Activated T-helper 9 cell treated with anti-CD3 and anti-CD28 coated beads, Interleukin-2, amount 50 U/mL, for 16 hours (primary cell): ENCODE data around the gene DLX6.
"Not testable (repeated sequence)": the region's sequence is repeated elsewhere in the genome, so short reads cannot be mapped to it uniquely, and the experiment has no call there.

Source experiments
- DNase-seq: peaks from one replicate; pipeline ENCODE4 v3.0.0-alpha.2; 2020; ENCODE audit warnings: low read depth

DLX6 gene

DNA sequence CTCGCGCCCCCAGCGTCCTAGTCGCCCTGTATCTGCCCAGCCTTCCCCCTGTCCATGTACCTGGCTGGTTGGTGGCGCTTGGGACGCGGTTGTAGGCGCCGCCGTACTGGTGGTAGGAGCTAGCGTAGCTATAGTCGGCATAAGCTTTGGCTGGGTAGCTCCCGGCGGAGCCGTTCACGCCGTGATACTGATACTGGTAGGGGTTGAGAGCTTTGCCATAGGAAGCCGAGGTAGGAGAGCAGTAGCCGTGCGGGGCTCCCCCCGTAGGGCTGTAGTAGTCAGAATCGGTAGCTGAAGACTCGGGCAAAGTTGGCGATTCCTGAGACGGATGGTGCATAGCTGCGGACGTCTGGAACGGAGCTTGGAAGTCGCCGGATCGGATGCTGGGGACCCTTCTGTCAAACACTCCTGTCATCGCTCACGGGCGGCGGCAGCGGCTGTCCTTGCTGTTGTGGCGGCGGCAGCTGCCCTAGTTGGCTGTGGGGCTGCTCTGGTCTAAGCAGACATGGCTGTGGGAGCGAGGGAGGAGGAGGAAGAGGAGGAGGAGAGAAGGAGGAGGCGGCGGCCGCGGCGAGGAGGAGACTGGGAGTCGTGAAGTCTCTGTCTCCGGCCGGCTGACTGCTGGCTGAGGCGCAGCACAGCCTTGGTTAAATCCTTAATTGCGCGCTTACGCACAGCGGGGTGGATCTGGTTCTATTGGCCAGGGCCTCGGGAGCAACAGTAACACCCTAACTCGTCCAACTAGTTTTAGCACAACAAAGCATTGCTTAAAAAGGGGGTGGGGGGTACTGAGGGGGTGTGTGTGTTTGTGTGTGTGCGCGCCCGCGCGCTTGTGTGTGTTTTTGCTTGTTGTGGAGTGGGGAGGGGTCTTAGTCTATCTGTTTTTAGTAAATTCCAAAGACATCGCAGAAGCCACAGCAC is 19.1 kb downstream of the DLX6 start, which contains the start of gene DLX5:
DLX5 (minus strand) TSS at position 623 of the 921 bp plus-strand sequence; CDS start at position 415, 208 bp downstream.
- no peak for DNase-seq

DNA sequence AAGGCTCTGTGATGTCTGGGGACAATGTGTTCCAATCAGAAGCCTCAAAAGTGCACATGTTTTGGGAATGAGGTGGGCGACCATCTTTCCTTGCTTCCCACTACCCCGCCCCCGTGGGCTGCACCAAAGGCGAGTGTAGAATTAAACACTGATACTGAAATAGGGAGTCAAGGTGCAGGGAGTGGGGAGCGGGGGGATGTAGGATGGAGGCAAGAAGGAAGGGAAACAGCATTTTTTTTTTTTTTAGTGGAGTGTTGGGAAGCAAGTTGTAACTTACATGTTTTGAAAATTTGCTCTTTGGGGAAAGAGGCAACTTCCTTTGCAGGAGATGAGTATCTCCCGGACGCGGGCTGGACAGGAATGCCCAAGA is 19.8 kb downstream of the DLX6 start:
- no peak for DNase-seq

DNA sequence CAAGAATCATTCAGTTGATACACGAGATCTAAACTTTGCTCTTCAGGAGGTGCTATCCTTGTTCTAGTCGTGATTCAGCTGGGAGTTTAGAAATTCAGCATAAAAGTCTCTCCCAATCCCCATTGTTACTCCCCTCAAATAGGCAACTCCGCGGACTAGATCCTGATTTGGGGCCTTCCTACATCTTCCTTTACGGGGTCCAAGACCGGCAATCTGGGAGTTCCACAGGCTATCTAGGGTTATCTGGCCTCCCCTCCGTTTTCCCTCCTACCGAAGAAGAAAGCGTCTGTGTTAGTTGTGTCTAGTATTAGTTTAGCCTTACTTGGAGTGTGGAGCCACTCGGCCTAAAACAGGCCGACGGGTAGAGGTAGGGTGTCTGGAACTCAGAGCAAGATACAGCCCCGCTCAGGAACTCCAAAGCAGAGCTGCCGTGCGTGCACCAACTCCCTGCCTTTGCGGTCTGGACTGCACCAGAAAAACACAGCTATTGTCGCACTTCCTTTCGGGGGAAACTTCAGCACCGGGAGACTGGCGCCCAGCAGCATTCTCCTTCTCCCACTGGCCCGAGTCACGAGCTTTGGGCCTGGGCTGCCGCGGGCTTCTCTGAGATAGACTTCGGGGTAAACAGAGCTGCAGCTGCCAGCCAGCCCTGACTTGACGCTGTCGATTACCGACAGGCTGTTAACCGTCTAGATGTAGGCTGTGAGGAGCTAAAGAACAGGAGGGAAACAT is 20.8 kb downstream of the DLX6 start:
- DNase-seq, result no peak

DNA sequence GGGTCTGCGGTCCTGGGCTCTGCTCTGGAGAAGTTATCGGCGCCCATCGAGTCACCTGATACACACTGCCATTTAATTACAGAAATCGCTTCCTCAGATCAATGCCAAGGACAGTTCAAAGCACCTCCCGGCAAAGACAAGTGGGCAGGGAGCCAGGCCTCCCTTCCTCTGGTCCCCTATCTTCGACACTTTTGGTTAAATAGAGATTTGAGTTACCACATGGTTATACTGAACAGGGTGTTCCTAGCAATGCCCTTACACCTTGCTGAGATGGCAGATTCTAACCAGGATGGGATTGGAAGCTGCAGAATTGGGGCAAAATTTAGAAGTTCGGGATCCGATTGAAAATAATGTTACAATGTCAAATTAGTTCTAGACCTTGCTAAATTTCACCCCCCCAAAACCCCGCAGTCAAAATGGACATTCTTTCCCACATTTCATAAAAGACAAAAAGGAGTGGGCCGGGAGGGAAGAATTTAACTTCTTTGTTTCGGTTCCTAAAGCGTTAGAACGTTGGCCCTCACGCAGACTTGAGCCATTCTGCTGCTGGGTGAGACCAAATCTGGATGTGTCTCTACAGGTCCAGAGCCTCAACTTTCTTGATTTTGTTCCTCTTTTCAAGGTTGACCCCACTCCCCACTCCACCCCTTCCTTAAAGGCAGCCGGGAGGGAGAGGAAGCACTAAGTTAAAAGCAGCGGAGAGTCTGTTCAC is 21.5 kb downstream of the DLX6 start:
- DNase-seq, result no peak

DNA sequence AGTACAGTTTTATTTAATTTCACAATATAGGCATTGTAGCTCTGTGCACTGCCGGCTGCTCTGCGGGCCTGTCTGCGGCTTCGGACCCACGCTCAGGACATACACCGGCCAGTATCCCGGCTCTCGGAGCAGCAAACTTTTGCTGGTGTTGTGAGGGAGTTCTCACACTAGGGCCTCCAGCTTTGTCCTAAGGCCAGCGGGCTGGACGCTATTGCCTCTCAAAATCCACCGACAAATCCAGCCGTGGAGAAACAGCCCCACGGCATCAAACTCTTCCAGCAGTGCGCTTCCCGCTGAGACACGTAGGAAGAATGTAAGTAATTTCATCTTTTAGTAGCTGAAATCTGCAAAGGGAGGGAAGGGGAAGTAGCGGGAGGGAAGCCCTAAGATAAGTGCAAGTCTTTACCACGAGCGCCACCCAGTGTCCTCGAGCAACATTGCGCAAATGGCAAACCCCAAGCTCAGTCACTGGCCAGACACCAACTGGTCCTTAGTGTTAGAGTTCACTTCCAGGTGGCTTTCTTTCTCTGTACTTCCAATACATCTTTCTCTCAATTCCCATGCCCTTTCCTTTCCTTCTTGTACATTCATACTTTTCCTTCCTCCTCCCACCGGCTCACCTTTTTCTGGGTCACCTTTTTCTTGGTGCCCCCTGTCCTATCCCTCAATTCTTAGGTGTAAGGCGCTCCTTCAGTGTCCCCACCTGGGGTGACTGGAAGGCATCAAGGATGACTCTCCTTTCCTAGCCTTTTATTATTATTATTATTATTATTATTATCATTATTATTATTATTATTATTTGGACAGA is 22.3 kb downstream of the DLX6 start:
- DNase-seq, result peak; percentile 42

DNA sequence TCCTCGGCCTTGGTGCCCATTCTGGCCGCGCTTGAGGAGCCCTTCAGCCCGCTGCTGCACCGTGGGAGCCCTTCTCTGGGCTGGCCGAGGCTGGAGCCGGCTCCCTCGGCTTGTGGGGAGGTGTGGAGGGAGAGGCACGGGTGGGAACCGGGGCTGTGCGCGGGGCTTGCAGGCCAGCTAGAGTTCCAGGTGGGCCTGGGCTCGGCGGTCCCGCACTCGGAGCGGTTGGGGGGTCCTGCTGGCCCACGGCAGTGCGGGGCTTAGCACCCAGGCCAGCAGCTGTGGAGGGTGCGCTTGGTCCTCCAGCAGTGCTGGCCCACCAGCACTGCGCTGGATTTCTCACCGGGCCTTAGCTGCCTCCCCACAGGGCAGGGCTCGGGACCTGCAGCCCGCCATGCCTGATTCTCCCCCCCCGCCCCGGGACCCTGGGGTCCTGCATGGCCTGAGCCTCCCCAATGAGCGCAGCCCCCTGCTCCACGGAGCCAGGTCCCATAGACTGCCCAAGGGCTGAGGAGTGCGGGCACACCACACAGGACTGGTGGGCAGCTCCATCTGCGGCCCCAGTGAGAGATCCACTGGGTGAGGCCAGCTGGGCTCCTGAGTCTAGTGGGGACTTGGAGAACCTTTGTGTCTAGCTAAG is 29.0 kb downstream of the DLX6 start:
- DNase-seq, result not testable (repeated sequence)

DNA sequence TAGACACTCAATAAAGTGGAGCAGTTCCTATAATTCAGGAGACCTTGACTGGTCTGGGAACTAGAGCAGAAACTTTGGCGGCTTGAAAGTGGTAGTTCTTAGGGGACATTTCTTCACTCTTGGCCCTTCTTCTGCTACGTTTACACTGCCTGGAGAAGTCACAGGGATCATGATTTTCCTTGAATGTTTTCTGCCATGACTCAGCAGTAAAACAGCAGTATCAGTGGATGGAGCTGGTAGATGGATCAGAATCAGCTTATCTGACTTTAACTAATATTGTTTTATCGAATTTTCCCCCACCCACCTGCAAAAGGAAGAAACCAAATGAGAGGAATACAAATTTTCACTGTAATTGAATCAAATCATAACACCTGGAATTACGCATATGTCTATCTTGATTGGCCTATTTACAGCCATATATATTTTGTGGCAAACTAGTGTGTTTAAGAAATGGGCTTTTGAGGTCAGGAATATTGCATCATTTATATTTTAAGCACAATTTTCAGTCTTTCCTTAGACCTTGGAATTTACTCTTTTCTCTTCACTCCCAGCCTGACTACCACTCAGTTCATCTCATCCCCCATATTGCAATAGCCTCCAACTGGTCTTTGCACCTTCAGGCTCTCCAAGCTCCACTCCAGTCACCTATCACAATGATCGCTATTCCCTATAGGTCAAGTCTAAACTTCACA is 34.2 kb downstream of the DLX6 start:
- DNase-seq, result no peak

DNA sequence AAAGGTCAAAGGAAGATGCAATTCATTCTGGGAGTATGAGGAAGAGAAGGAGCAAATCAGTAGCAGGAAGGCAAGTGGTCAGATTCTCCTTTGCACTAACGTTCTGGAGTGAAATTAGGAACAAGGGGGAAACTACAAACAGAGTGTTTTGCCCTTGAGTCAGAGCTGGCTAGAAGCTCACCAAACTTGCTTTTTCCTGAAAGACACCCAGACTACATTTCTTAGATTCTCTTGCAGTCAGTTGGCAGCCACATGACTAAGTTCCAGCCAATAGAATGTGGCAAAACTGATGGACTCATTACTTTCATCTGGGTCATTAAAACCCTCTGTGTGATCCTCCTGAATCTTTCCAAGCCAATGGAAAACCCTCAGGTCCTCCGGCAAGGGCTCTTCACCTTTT is 37.9 kb downstream of the DLX6 start:
- DNase-seq, result no peak
